Occipital lobe (tissue), 2 donors: ENCODE results near the gene ZFYVE19. TPM values are rescaled to one million over a fixed set of nuclear protein-coding genes. Genes with fewer than 3 reads are reported as not detected.

Experiments used
- DNase-seq: peaks from one replicate; lab custom pipeline; 2025; lab: John Stamatoyannopoulos, UW
- total RNA-seq: library from RNA; depleted of rRNA; stranded (reverse); fragments of >200 nt; gene quantifications from one replicate; pipeline ENCODE4 v1.2.3, GENCODE V29; 2014

ZFYVE19 gene
- total RNA-seq, 1 donor from 2014 or later: 21.8 TPM

DNA sequence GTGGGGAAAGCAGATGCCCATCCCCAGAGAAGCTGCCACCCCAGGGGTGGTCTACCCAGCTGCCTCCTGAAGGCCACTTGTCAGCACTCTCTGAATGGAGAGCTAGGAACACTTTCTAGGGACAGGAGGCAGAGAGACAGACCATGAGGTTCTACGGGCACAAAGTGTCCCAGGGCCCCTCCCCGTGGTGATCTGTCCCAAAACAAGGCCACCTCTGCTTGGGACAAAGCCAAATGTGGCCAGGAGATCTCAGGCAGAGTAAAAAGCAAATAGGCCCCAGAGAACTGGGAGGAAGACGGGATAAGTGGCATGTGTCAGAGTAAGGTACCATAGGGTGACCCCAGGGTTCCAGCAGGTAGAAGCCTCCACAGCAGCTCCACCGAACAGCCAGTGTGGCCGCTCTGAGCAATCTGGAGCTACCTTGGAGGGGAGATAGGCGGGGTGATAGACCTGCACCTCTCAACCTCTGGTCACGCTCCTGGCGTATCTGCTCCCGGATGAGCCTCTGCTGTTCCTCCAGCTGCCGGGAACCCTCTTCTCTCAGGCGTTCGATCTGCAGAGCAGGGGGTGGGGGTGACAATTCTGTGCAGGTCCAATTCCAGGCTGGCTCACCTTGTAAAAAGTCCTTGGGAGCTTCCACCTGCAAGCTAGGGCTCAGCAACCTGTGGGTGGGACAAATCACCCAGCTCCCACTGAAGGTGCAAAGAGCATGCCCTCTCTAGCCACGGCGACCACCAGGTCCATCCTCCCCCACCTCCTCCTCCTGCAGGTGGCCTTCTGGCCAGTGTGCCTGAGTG is 31.0 kb upstream of the ZFYVE19 start:
- no peak for DNase-seq

DNA sequence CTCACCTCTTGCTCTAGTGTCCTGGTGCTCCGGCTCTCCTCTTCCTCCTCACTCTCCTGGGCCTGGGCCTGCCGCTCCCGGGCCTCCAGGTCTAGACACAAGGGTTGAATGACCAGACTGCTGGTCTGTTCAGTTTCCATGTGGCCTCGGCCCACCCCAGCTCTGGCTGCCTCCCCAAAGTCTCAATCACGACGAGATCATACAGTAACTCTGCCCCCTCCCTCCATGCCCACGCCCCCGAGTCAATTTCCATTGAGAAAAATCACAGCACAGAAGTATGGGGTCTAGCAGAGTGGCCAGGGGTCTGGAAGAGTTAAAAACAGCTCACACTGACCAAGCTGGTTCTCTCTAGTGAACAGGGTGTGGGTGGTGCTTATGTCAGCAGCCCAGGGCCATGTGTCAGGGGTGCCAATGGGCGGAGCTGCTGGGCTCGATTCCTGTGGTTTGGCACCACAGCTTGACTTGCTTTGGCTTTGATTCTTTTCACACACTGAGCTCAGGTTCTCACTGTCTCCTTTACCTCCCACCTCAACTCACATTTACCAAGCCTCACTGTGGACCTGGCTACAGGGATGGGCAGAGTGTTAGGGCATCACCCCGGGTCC is 30.2 kb upstream of the ZFYVE19 start:
- no peak for DNase-seq

DNA sequence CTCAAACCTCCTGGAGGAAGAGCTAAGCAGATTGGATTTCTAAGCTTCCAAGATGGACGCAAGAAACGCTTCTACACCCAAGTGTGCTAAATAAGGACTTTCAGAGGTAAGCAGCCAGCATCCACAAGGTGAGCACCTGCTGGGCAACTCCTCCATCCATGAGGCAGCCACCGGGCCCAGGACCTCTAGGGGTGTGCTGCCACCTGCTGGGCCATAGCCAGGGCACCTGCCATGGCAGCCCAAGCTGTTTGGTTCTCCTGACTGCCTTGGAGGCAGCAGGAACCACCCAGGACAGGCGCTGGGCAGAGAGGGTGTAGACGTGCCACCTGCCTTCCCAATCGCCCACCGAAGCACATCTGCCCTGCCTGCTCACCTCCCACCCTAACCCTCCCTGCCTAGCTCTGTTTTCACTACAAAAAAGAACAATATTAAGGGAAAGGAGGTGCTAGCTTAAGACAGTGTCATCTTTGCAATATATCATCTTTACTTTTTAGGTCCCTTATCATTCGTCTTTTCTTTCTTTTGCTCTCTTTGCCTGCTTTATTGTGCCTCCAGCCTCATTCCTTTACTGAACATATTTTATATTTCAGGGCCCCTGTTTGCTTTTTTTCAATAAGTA is 24.2 kb upstream of the ZFYVE19 start:
- DNase-seq: no peak

DNA sequence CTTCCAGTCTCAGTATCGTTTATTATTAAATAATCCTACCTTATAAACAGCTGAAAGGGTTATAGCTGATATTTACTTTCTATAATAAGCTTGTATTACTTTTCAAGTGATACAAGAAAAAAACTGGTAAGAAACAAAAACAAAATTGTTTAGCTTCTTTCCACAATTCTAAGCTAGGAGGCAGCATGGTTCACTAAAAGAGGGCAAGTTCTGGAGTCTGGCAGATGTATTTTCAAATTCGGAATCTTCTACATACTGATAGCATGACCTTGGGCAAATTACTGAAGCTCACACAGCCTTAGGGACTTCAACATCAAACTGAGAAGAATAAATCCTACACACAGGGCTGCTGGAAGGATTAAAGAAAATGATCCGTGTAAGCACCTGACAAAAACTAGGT is 21.7 kb upstream of the ZFYVE19 start:
- DNase-seq: no peak

DNA sequence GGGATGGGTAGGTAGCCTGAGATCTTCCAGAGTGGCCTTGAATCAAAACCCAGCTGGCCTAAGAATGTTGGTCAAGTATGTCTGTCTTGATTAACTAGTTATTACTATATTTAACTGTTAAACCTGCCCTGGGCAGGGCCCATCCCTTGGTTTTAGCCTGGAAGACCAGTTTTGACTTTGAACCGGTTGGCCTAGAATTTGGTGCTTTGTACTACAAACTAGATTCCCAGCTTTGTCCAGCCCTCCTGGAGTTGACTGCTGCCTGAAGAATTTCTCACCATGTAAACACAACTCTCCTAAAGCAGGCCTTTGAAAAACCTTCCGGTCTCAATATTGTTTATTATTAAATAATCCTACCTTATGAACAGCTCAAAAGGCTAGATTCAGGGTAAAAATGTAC is 21.1 kb upstream of the ZFYVE19 start:
- no peak for DNase-seq

DNA sequence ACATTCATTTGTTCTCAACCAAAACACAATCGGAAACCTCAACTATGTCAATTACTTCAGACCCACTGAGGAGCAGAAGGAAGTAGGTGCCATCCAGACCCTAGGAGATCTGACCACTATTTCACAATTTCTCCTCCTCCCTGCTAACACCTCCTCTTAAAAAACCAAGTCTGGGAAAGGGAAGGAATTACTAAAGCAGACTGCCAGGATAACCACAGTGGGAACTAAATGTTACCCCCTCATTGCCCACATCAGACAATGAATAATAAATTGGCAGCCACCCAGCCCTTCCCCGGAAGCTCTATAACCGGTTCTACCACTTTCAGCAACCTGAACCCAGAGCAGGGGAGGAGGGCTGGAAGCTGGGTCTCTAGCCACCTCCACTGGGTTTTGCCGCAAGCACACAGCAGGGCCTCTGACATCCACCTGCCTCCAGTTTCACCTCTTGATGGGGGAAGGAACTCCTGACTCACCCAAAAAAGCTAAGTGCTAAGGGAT is 19.5 kb upstream of the ZFYVE19 start:
- DNase-seq: no peak

DNA sequence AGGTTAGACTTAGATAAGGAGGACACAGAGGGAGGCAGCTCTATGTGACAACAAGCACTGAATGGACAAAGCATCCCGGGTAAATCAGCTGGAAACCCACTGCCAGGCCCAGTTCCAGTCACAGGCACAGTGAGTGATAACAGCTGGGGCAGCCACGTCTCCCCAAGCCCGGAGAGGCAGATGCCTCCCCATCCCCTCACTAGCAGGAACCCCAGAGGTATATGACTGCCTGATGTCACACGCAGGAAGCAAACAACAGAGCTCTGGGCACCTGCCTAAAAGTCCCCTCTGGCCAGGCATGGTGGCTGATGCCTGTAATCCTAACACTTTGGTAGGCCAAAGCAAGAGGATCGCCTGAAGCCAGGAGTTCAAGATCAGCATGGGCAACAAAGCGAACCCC is 18.9 kb upstream of the ZFYVE19 start:
- no peak for DNase-seq

DNA sequence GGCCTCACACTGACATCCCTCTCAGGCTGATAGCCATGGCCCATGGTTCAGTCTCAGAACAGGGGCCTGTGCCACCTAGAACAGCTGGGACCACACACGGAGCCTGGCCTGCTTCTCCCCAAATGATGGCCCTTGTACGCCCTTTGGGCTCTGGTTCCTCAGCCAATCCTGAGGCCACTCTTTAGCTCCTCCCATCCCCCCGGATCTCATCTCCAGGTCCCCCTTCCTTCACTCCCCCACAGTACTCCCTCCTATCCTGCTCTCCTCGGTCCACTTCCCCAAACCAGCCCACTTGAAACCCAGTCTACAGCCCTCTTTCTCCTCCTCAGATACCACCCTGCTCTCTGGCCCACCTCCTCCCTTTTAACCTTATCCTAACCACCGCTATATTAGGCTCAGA is 17.8 kb upstream of the ZFYVE19 start:
- DNase-seq: no peak

DNA sequence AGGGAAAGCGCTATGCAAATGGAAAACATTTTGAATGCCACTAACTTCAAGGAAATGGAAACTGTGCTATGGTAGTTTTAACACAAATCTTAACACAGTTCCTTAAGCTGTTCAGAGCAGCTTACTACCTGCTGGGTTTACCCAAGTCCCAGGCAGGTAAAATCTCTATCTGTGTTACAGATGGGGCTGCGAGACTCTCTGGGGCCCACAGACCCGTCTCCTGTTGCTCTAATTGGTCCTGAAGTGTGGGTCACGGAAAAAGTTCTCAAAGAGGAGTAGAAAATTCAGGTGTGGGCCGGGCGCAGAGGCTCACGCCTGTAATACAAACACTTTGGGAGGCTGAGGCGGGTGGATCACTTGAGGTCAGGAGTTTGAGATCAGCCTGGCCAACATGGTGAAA is 16.9 kb upstream of the ZFYVE19 start:
- DNase-seq: no peak

DNA sequence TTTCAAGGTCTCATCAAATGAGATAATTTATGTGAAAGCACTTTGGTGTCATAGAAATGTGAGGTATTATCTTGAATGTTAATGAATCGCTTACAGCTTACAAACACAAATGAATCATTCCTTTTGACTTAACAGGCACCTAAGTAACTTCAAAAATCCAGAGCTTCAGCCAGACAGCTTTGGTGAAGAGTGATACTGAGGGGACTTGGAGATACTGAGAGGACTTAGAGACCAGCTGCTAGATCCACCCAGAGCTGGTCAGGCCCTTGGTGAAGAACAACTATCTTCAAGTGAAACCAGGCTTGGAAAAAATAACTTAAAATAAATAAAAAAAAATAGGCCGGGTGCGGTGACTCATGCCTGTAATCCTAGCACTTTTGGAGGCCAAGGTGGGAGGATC is 16.2 kb upstream of the ZFYVE19 start:
- DNase-seq: no peak

DNA sequence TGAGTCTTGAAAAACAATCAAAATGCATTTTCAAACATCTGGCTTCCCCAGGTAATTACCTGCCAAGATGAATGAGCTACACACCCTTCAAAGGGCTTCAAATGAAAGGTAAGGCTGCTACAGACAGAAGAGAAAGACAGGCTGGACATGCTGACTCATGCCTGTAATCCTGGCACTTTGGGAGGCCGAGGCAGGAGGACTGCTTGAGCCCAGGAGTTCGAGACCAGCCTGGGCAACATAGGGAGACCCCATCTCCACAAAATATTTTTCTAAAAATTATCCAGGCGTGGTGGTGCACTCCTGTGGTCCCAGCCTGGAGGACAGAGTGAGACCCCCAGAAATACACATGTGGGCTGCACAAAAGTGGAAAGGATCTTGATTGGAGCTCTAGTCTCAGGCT is 14.5 kb upstream of the ZFYVE19 start:
- no peak for DNase-seq

DNA sequence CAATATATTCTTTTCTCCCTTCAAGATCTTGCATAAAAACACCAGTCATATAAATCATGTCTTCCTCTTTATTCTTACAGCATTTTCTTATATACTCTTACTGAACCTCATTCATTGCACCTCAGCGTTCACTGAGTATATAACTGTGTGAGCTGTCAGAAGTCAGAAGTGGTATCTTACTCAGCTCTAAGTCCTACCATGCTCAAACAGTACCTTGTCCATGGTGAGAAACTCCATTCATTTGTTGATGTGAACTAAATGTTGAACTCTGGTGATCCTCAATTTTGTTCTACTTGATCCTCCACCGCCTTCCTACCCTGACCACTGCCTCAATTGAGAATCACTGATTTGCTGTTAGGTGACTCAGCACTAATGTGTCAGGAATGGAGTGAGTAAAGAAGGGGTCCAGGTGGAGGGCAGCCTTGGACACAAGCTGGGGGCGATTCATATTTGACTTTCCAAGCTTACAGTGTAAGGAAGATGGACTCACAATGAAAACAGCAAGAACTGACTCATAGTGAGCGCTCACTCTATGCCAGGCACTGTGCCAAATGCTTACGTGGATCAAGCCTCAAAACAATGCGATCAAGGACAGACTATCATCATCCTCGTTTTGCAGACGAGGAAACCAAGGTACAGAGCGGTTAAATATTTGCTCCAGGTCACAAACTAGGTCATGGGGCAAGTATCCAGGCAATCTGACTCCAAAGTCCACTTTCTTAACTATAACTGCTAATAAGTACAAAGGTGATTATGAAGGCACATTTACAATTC is 13.5 kb upstream of the ZFYVE19 start:
- DNase-seq: peak; percentile 14

DNA sequence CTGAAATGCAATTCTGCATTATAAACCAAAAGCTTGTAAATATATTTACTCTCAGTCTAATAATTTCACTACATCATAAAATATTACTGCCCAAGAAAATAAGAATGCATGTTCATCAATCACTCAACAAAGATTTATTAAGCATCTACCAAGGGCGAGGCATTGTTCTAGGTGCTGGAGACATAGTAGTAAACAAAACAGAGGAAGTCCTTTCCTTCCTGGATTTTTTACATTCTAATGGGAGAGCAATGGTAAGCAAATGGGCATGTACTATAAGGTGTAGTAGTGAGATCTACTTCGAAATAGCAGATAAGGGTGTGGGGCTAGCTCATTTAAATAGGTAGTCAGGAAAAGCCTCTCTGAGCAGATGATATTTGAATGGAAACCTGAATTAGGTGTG is 10.8 kb upstream of the ZFYVE19 start:
- DNase-seq: no peak

DNA sequence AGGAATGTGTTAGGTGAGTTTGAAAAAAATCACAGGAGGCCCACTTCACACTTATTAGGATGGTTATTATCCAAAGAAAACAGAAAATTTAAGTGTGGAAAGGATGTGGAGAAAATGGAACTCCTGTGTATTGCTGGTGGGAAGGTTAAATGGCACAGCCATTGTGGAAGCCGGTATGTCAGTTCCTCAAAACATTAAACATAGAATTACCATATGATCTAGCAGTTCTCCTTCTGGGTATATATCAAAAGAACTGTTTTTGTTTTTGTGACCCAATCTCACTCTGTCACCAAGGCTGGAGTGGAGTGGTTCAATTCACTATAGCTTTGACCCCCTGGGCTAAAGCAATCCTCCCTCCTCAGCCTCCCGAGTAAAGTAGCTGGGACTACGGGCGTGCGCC is 10.4 kb upstream of the ZFYVE19 start:
- no peak for DNase-seq

DNA sequence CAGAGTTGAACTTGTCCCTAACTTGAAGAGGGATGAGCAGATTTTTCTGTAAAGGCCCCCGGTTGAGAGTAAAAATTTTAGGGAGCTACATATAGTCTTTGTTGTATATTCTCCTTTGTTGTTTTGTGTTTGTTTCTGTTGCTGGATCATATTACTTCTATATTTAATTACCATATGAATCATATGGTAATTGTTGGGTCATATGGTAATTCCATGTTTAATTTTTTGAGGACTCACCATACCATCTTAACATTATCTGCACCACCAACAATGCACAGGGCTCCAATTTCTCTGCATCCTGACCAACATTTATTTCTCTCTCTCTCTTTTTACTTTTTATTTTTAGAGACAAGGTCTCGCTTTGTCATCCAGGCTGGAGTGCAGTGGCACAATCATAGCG is 7.4 kb upstream of the ZFYVE19 start:
- no peak for DNase-seq

DNA sequence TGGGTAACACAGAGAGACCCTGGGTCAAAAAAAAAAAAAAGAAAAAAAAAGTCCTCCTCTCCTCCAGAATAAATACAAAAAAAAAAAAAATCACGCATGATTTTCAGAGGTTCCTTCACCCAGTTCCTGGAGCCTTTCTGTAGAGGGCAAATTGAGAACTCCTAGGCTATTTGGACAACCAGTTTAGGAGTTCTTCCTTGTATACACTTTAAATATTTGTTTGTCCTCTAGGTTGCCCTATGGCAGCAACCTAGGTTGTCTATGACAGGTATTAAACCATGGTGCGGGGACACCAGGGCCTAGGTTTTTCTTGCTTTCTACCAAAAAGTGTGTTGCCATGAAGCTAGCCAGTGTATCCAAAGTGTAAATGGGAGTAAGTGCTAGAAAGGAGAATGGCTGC is 3.8 kb upstream of the ZFYVE19 start:
- DNase-seq: no peak

DNA sequence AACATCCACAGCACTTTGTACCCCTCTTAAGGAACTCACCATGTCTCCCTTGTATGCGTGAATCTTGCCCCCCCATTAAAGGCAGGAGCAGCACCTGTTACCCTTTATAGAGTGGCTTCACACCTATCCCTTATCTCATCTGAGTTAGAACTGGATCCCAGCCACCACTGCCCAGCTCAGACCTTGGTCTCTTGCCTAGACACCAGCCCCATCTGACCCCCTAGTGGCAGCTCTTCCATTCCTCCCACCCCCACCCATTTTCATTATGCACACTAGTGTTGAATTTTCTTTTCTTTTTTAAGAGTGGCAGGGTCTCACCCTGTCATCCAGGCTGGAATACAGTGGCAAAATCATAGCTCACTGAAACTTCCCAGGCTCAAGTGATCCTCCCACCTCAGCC is 3.2 kb upstream of the ZFYVE19 start:
- DNase-seq: no peak

DNA sequence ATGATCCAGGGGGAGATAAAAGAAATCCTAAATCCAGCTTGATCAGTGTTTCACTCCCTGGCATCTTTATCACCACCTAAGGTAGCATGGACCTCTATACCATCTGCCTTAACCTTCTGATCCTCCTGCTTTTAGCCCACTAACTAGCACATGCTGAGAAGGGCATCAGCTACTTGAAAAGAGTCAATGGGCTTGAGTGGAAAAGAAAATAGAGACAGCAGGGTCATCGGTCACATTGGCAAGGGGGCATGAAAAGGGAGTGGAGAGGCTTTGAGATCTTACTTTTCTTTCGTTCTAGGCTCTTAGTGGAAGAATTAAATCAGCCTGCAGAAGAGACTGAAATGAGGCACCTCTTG is 239 bp upstream of the ZFYVE19 start:
- no peak for DNase-seq

DNA sequence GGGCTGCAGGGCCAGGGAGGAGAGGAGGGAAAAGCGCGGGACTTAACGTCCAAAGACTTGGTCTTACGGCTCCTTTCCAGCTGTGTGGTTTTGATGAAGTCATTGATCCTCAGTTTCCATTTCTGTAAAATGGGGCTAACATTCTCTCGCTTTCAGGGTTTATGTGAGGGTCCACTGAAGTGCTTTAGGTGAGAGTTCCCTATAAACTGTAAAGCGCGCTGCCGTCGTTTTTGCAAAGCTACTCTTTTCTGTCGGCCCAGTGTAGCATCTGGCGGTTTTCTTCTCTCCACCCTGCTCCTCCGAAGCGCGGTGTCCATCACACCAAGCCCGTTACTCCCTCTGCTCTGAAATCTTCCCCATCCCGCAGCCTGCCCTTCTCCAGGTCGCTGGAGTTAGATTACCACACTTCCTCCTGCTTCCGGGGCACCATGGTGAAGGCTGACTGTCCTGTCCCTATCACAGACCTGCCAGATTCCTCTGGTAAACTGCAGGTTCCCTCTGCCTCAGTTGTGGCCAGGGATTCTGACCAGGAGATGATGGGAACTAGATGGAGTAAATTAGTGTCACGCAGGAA is 1.1 kb downstream of the ZFYVE19 start:
- DNase-seq: no peak

DNA sequence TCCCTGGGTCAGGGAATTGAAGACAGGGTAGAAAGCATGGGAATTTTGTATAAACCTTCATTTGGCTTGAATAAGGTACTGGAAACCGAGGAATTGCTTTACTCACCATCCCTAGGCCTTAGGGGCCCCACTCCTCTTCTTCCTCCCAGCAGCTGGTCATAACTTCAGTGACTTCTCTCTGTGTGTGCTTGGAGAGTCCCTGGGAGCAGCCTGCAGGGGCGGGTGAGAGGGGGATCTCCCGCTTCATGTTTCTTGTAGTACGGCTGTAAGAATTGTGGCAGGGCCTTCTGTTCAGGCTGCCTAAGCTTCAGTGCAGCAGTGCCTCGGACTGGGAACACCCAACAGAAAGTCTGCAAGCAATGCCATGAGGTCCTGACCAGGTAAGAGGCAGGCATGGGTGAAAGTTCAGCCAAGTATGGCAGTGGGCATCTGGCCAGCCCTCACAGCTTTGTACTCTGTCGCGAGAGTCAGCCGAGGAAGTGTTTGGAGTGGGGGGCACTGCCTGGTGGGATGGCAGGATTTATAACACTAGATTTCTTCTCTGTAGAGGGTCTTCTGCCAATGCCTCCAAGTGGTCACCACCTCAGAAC is 2.1 kb downstream of the ZFYVE19 start:
- no peak for DNase-seq

DNA sequence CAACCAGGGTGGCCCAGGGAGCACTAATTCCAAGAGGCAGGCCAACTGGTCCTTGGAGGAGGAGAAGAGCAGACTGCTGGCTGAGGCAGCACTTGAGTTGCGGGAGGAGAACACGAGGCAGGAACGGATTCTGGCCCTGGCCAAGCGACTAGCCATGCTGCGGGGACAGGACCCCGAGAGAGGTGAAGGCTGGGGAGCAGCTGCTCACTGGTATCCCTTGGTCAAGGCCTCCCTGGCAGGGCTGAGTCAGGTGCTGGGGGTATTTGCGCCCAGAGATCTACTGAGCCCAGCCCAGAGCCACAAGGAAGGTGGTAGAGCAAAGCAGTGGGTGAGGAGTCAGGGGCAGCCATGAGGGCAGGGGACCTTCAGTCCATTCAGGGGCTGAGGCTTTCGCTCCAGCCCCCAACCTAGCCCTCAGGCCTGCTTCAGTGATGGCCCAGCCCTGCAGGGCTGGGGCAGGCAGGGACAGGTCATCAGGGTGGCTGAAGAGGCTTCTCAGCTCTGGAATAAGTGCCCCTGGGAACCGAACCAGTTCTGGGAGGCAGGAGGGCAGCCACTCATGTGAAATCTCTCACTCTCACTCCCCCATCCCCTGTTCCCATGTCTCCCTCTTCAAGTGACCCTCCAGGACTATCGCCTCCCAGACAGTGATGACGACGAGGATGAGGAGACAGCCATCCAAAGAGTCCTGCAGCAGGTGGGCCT is 6.0 kb downstream of the ZFYVE19 start:
- DNase-seq: no peak
